HCT116 (cell line): ENCODE results near the gene PPP4R3A. TPM values are rescaled to one million over a fixed set of nuclear protein-coding genes. Genes with fewer than 3 reads are reported as not detected.

Source experiments
- ATAC-seq: fragments of 200-7000 bp; cut with Tn5 transposase; 2 replicates; pipeline ENCODE4 v1.9.1; 2020; ENCODE audit warnings: mild to moderate bottlenecking, moderate library complexity
- BruUV-seq: library from RNA; stranded (reverse); fragments of 400-500 nt; replicated peaks from 2 replicates; lab custom pipeline; 2021; lab: Mats Ljungman, UMichigan
- CTCF ChIA-PET: fragments of 300-600 bp; sonication (Branson Sonifier 250); formaldehyde crosslinking; loops from one replicate; lab custom pipeline; 2021; ENCODE audit warnings: antibody characterized with exemption; lab: Charles Lee
- POLR2A ChIA-PET: fragments of 300-600, 350-600 bp; sonication (Branson Sonifier 250); formaldehyde crosslinking; loops from one replicate; lab custom pipeline; 2021; ENCODE audit warnings: antibody characterized with exemption; lab: Charles Lee
- RAD21 ChIA-PET, 2 experiments: fragments of 300-600 bp; sonication (Branson Sonifier 250); formaldehyde crosslinking; loops; one replicate each; lab custom pipeline; 2023; ENCODE audit warnings: low total read pairs in 2 of 2; ENCODE audit not compliant: uncharacterized antibody in 2 of 2, unreplicated experiment in 2 of 2, low non-redundant PET in 1 of 2; lab: Charles Lee
- DNase-seq: peaks from one replicate; pipeline ENCODE4 v3.0.0-alpha.2; 2010; ENCODE audit warnings: low read depth, low spot score
- H2AFZ ChIP-seq: fragments of 200-600 bp; shearing (Covaris generic), sonication (generic); 2 replicates; pipeline ENCODE4 v1.6.1; 2017; ENCODE audit warnings: low read depth, mixed run types, mixed read lengths, antibody characterized with exemption, low read length; ENCODE audit not compliant: poor library complexity, severe bottlenecking
- H3K27ac ChIP-seq: 2 replicates; pipeline ENCODE4 v1.5.1; 2012; ENCODE audit warnings: low read depth, low read length
- H3K27me3 ChIP-seq: fragments of 200-600 bp; sonication (generic); 2 replicates; pipeline ENCODE4 v1.6.1; 2016; ENCODE audit warnings: mixed run types, low read length, mixed read lengths; ENCODE audit not compliant: insufficient read depth
- H3K36me3 ChIP-seq, 2 experiments: fragments of 200-500 bp in 1 of 2; fragments of 200-600 bp in 1 of 2; sonication (Bioruptor generic) in 1 of 2; sonication (generic) in 1 of 2; 2 replicates each; pipeline versions ENCODE4 v1.5.1 to v1.6.1; 2014 to 2016; ENCODE audit warnings: low read length in 2 of 2, inconsistent platforms in 1 of 2, mixed read lengths in 1 of 2, mixed run types in 1 of 2; ENCODE audit not compliant: insufficient read depth in 2 of 2, control insufficient read depth in 1 of 2
- H3K4me1 ChIP-seq, 2 experiments: fragments of 200-600 bp in 1 of 2; sonication (generic) in 1 of 2; 2 replicates each; pipeline versions ENCODE4 v1.5.1 to v1.6.1; 2012 to 2017; ENCODE audit warnings: low read length in 2 of 2, inconsistent platforms in 1 of 2, mild to moderate bottlenecking in 1 of 2, mixed read lengths in 1 of 2, mixed run types in 1 of 2, moderate library complexity in 1 of 2; ENCODE audit not compliant: insufficient read depth in 2 of 2, control insufficient read depth in 1 of 2
- H3K4me2 ChIP-seq: fragments of 200-600 bp; sonication (generic); 2 replicates; pipeline ENCODE4 v1.6.1; 2017; ENCODE audit warnings: mixed run types, low read length, mixed read lengths
- H3K4me3 ChIP-seq, 2 experiments: fragments of 200-600 bp in 1 of 2; sonication (generic) in 1 of 2; replicated peaks in 1 of 2; 2 replicates each; pipeline ENCODE4 v1.5.1; 2011 to 2016; ENCODE audit warnings: low read length in 2 of 2, control low read depth in 1 of 2, low read depth in 1 of 2, mild to moderate bottlenecking in 1 of 2, mixed read lengths in 1 of 2, mixed run types in 1 of 2
- H3K79me2 ChIP-seq: fragments of 200-600 bp; sonication (generic); 2 replicates; pipeline ENCODE4 v1.6.1; 2017; ENCODE audit warnings: mild to moderate bottlenecking, mixed run types, low read length, moderate library complexity, mixed read lengths; ENCODE audit not compliant: insufficient read depth
- H3K9ac ChIP-seq: fragments of 200-600 bp; sonication (generic); 2 replicates; pipeline ENCODE4 v1.6.1; 2016; ENCODE audit warnings: low read length, mixed read lengths
- H3K9me2 ChIP-seq: fragments of 200-600 bp; sonication (generic), shearing (Covaris generic); 2 replicates; pipeline ENCODE4 v1.6.1; 2017; ENCODE audit warnings: mixed run types, mild to moderate bottlenecking, moderate library complexity; ENCODE audit not compliant: insufficient read depth
- H3K9me3 ChIP-seq, 2 experiments: fragments of 200-500 bp in 1 of 2; fragments of 200-600 bp in 1 of 2; sonication (Bioruptor generic) in 1 of 2; sonication (generic) in 1 of 2; 2 replicates each; pipeline ENCODE4 v1.6.1; 2014 to 2017; ENCODE audit warnings: low read length in 2 of 2, mixed read lengths in 2 of 2, inconsistent platforms in 1 of 2, low read depth in 1 of 2, mild to moderate bottlenecking in 1 of 2, mixed run types in 1 of 2, moderate library complexity in 1 of 2; ENCODE audit not compliant: control insufficient read depth in 1 of 2, insufficient read depth in 1 of 2
- H4K20me1 ChIP-seq: fragments of 200-600 bp; sonication (generic), shearing (Covaris generic); 2 replicates; pipeline ENCODE4 v1.6.1; 2017; ENCODE audit warnings: mixed run types, mild to moderate bottlenecking, moderate library complexity; ENCODE audit not compliant: insufficient read depth
- CBX3 ChIP-seq: IDR thresholded peaks from 2 replicates; pipeline ENCODE4 v1.6.1; 2012; ENCODE audit warnings: low read depth
- CEBPB ChIP-seq: IDR thresholded peaks from 2 replicates; pipeline ENCODE4 v1.6.1; 2012; ENCODE audit warnings: low read depth
- CTCF ChIP-seq, 3 experiments: fragments of 200-600 bp in 1 of 3; sonication (generic) in 1 of 3; IDR thresholded peaks in 2 of 3; conservative IDR thresholded peaks in 1 of 3; 2 replicates each; pipeline ENCODE4 v1.5.1; 2012 to 2017; ENCODE audit warnings: low read depth in 2 of 3, low read length in 2 of 3, antibody characterized with exemption in 1 of 3, borderline replicate concordance in 1 of 3, control low read depth in 1 of 3, mild to moderate bottlenecking in 1 of 3, mixed read lengths in 1 of 3, mixed run types in 1 of 3, moderate library complexity in 1 of 3; ENCODE audit not compliant: insufficient read depth in 1 of 3
- EGR1 ChIP-seq: IDR thresholded peaks from 2 replicates; pipeline ENCODE4 v1.6.1; 2012; ENCODE audit warnings: low read depth
- ELF1 ChIP-seq: IDR thresholded peaks from 2 replicates; pipeline ENCODE4 v1.6.1; 2012; ENCODE audit warnings: low read depth, borderline replicate concordance
- EZH2 ChIP-seq: fragments of 200-600 bp; sonication (generic); IDR thresholded peaks from 2 replicates; pipeline ENCODE4 v1.6.1; 2017; ENCODE audit warnings: antibody characterized with exemption, mixed run types
- EZH2phosphoT487 ChIP-seq: fragments of 200-600 bp; IDR thresholded peaks from 2 replicates; pipeline ENCODE4 v1.6.1; 2018; ENCODE audit warnings: antibody characterized with exemption, borderline replicate concordance
- FOSL1 ChIP-seq: IDR thresholded peaks from 2 replicates; pipeline ENCODE4 v1.6.1; 2012; ENCODE audit warnings: low read depth
- JUND ChIP-seq: IDR thresholded peaks from 2 replicates; pipeline ENCODE4 v1.6.1; 2012
- POLR2A ChIP-seq: IDR thresholded peaks from 2 replicates; pipeline ENCODE4 v1.7.0; 2011; ENCODE audit warnings: borderline replicate concordance; ENCODE audit not compliant: insufficient read depth, insufficient read length; ENCODE audit errors: extremely low read depth
- POLR2AphosphoS5 ChIP-seq: IDR thresholded peaks from 2 replicates; pipeline ENCODE4 v1.6.1; 2011; ENCODE audit warnings: mild to moderate bottlenecking, low read depth, low read length, moderate library complexity
- SIN3A ChIP-seq: IDR thresholded peaks from 2 replicates; pipeline ENCODE4 v1.6.1; 2012; ENCODE audit warnings: low read depth
- SRF ChIP-seq: IDR thresholded peaks from 2 replicates; pipeline ENCODE4 v1.6.1; 2012; ENCODE audit warnings: low read depth
- TCF7L2 ChIP-seq: IDR thresholded peaks from 2 replicates; pipeline ENCODE4 v1.7.0; 2011; ENCODE audit warnings: borderline replicate concordance, inconsistent platforms; ENCODE audit not compliant: insufficient read depth, insufficient read length; ENCODE audit errors: extremely low read depth
- YY1 ChIP-seq: IDR thresholded peaks from 2 replicates; pipeline ENCODE4 v1.6.1; 2011; ENCODE audit warnings: low read length, low read depth, moderate library complexity, mild to moderate bottlenecking; ENCODE audit not compliant: insufficient replicate concordance; ENCODE audit errors: extremely low read depth
- ZBTB33 ChIP-seq: IDR thresholded peaks from 2 replicates; pipeline ENCODE4 v1.6.1; 2011; ENCODE audit warnings: mild to moderate bottlenecking, low read length, moderate library complexity; ENCODE audit not compliant: insufficient replicate concordance; ENCODE audit errors: extremely low read depth
- ZFX ChIP-seq: fragments of 450-650 bp; IDR thresholded peaks from 2 replicates; pipeline ENCODE4 v1.6.1; 2017
- intact Hi-C: fragments of 100-400 bp; cut with micrococcal nuclease; formaldehyde crosslinking; loops from 2 replicates; pipeline ENCODE4 v1.10.0; 2022
- total RNA-seq: library from RNA; stranded (reverse); gene quantifications from one replicate; pipeline ENCODE4 v1.2.1, GENCODE V29; 2021; ENCODE audit not compliant: unreplicated experiment
- TF ChIP-seq, protein P1 (sequence below): IDR thresholded peaks from 2 replicates; pipeline ENCODE4 v1.6.1; 2012
- TF ChIP-seq, protein P2 (sequence below): IDR thresholded peaks from 2 replicates; pipeline ENCODE4 v1.6.1; 2012; ENCODE audit warnings: low read depth

Gene PPP4R3A
- total RNA-seq, 1 experiment from 2014 or later: 67.7 TPM

GRCh38 chr14:91554535-91555332 lies 44.6 kb upstream of the PPP4R3A start:
- Histone ChIP-seq H3K4me1 (no peaks in the 10 kb centered on the region), H4K20me1 (no peaks in the 10 kb centered on the region), H3K79me2 (no peaks in the 10 kb centered on the region), H3K36me3 (no peaks in the 10 kb centered on the region), H3K9me2 (no peaks in the 10 kb centered on the region), H3K9ac (no peak overlapping the region)
- DNase-seq: no peak
- ChIA-PET RAD21 (no interaction called here), POLR2A (interaction anchor here (0.6 kb wide), 1 partner anchor 140 kb away, joined by 4 read pairs; no protein-coding TSS in a partner anchor)
- no peak for ATAC-seq
- no peak for TF ChIP-seq ZBTB33
- TF ChIP-seq SRF: no peak
- TF ChIP-seq EZH2phosphoT487: no peak
- no peak for TF ChIP-seq CEBPB
- no peak for TF ChIP-seq CBX3
- TF ChIP-seq CTCF (IDR thresholded peaks at IDR 0.05 in 2 of 3, conservative IDR thresholded peaks at IDR 0.05 in 1 of 3; ENCODE audit: borderline replicate concordance in 1 of 3, insufficient read depth in 1 of 3, low read depth in 2 of 3, low read length in 2 of 3): no peak
- TF ChIP-seq EZH2: no peak
- TF ChIP-seq TCF7L2: no peak
- TF ChIP-seq EGR1: no peak
- no peak for TF ChIP-seq JUND
- TF ChIP-seq, protein P1, sequence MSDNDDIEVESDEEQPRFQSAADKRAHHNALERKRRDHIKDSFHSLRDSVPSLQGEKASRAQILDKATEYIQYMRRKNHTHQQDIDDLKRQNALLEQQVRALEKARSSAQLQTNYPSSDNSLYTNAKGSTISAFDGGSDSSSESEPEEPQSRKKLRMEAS: no peak
- no peak for TF ChIP-seq POLR2A
- TF ChIP-seq SIN3A: no peak
- TF ChIP-seq YY1: no peak
- no peak for TF ChIP-seq POLR2AphosphoS5
- TF ChIP-seq FOSL1: no peak
- TF ChIP-seq ZFX: no peak
- TF ChIP-seq, protein P2, sequence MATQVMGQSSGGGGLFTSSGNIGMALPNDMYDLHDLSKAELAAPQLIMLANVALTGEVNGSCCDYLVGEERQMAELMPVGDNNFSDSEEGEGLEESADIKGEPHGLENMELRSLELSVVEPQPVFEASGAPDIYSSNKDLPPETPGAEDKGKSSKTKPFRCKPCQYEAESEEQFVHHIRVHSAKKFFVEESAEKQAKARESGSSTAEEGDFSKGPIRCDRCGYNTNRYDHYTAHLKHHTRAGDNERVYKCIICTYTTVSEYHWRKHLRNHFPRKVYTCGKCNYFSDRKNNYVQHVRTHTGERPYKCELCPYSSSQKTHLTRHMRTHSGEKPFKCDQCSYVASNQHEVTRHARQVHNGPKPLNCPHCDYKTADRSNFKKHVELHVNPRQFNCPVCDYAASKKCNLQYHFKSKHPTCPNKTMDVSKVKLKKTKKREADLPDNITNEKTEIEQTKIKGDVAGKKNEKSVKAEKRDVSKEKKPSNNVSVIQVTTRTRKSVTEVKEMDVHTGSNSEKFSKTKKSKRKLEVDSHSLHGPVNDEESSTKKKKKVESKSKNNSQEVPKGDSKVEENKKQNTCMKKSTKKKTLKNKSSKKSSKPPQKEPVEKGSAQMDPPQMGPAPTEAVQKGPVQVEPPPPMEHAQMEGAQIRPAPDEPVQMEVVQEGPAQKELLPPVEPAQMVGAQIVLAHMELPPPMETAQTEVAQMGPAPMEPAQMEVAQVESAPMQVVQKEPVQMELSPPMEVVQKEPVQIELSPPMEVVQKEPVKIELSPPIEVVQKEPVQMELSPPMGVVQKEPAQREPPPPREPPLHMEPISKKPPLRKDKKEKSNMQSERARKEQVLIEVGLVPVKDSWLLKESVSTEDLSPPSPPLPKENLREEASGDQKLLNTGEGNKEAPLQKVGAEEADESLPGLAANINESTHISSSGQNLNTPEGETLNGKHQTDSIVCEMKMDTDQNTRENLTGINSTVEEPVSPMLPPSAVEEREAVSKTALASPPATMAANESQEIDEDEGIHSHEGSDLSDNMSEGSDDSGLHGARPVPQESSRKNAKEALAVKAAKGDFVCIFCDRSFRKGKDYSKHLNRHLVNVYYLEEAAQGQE: no peak
- no peak for TF ChIP-seq ELF1
- TF ChIP-seq, all 23 proteins: peak for 0
- no TSS peak for BruUV-seq
- CTCF ChIA-PET: no interaction called here
- Histone ChIP-seq H2AFZ (no peak overlapping the region), H3K4me3 (no peak overlapping the region), H3K9me3 (no peaks in the 10 kb centered on the region), H3K4me2 (no peak overlapping the region), H3K27ac (no peak overlapping the region), H3K27me3 (no peaks in the 10 kb centered on the region)
- intact Hi-C loops: no loop called here
